ENCODE measurements around the gene AP4S1.
"Not testable (repeated sequence)": the region's sequence is repeated elsewhere in the genome, so short reads cannot be mapped to it uniquely, and the experiment has no call there.

DNA sequence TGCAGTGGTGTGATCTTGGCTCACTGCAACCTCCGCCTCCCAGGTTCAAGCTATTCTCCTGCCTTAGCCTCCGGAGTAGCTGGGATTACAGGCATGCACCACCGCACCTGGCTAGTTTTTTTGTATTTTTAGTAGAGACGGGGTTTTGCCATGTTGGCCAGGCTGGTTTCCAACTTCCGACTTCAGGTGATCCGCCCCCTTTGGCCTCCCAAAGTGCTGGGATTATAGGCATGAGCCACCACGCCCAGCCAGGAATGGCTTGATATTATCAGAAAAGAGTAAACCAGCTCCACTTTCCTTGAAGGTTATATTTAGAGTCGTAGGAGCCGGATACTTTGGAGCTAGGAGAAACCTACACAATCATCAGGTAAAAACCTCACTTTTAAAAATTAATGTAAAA, 61.0 kb downstream of the AP4S1 start:
- TF ChIP-seq POLR2A, POLR2AphosphoS5 (IDR thresholded peaks at IDR 0.05): not testable (repeated sequence)

Measured in stomach (tissue), 4 donors.